Pancreas (tissue), 10 donors: ENCODE results near the gene SLC45A1. TPM values are rescaled to one million over a fixed set of nuclear protein-coding genes. Genes with fewer than 3 reads are reported as not detected.
A peak's percentile ranks its signal among the peaks of the same experiment; 100 is the strongest.

Source experiments
- ATAC-seq, 4 donors: fragments of 200-7000 bp; cut with Tn5 transposase; one replicate each; pipeline versions ENCODE4 v1.8.0 to v1.9.1; 2020; ENCODE audit warnings: mild to moderate bottlenecking in 4 of 4, moderate library complexity in 4 of 4
- DNase-seq, 6 donors: peaks; one replicate each; pipeline ENCODE4 v3.0.0-alpha.2; 2020
- FAIRE-seq: peaks from 2 replicates; lab custom pipeline; 2012; peaks lifted over from hg19 to GRCh38; lab: Jason Lieb, UNC
- H3K27ac ChIP-seq, 4 donors: fragments of 200-600 bp; sonication (generic); 1 replicate in 3 of 4; 2 replicates in 1 of 4; pipeline versions ENCODE4 v1.5.0 to v1.8.0; 2020
- H3K27me3 ChIP-seq, 4 donors: fragments of 200-600 bp; one replicate each; pipeline ENCODE4 v1.8.0; 2021
- H3K36me3 ChIP-seq, 3 donors: fragments of 200-600 bp; sonication (generic) in 1 of 3; one replicate each; pipeline versions ENCODE4 v1.5.0 to v1.8.0; 2020 to 2021
- H3K4me1 ChIP-seq, 3 donors: fragments of 200-600 bp; one replicate each; pipeline ENCODE4 v1.8.0; 2021
- H3K4me3 ChIP-seq, 4 donors: fragments of 200-600 bp; sonication (generic) in 2 of 4; one replicate each; pipeline versions ENCODE4 v1.5.0 to v1.8.0; 2020 to 2021
- H3K9me3 ChIP-seq, 4 donors: fragments of 200-600 bp; one replicate each; pipeline ENCODE4 v1.8.0; 2021
- WGBS, 2 donors: extraction: QIAGEN DNeasy Blood & Tissue Kit; methylation state at CpG; one replicate each; pipeline ENCODE4 v1.1.7; 2013; 5-methylcytosine and 5-hydroxymethylcytosine counted together
- intact Hi-C, 3 donors: fragments of 100-400 bp; cut with DNase I; formaldehyde crosslinking; loops; one replicate each; pipeline versions ENCODE4 v1.11.1 to v1.14.2; 2022
- polyA plus RNA-seq, 2 donors: library from polyadenylated mRNA; stranded (reverse); fragments of 200-250 nt; gene quantifications; one replicate each; pipeline ENCODE4 v1.2.3, GENCODE V29; 2013
- total RNA-seq, 6 donors: library from RNA; stranded (reverse); fragmentation: NEBNext Ultra II Directional in 4 of 6; extraction: Animal tissue kit (Norgen Biotek cat#: 25700) in 4 of 6; gene quantifications; one replicate each; pipeline versions ENCODE4 v1.2.1 to v1.2.4, GENCODE V29; 2021 to 2023
- TF ChIP-seq, protein P1 (sequence below), 4 donors: fragments of 200-600 bp; sonication (generic) in 3 of 4; IDR thresholded peaks; one replicate each; pipeline versions ENCODE4 v1.5.0 to v1.8.0; 2021; ENCODE audit warnings: antibody characterized with exemption in 4 of 4
- donor health status: healthy with polysubstance abuse.
- donor health status: DM: no; HTN: no; CAD: no; lungs with moderate emphysema.
- donor health status: DM: no; HTN: no; CAD: no.
- donor health status: control.
- donor health status: control.
- donor health status: Bipolar disorder and iron deficiency.
- donor health status: DM: yes; HTN: yes; CAD: no.
- donor health status: DM: no; HTN: no; CAD: no.
- donor health status: DM: no; HTN: no; CAD: no.
- donor health status: DM: yes; HTN: yes; CAD: no.

Gene SLC45A1
- total and polyA plus RNA-seq, 8 donors = 0.16 to 1.8 (median 0.53) TPM

DNA sequence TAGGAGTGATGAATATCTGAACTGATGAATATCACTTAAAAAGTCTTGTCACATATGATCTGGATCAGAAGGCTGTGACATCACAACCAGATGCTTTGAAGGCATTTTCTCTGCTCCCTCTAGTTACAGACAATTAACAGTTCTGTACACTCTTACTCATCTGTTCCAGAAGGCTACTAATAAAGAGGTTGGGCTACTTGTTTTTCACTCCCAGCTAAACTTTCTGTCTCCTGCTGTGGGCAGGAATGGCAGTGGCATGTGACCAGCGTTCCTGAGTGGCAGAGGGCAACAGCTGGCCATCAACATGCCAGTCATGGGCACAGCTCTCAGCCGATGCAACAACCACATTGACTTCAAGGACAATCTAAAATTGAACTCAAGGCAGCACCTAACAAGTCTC lies 66.7 kb downstream of the SLC45A1 start:
- TF ChIP-seq, protein P1, sequence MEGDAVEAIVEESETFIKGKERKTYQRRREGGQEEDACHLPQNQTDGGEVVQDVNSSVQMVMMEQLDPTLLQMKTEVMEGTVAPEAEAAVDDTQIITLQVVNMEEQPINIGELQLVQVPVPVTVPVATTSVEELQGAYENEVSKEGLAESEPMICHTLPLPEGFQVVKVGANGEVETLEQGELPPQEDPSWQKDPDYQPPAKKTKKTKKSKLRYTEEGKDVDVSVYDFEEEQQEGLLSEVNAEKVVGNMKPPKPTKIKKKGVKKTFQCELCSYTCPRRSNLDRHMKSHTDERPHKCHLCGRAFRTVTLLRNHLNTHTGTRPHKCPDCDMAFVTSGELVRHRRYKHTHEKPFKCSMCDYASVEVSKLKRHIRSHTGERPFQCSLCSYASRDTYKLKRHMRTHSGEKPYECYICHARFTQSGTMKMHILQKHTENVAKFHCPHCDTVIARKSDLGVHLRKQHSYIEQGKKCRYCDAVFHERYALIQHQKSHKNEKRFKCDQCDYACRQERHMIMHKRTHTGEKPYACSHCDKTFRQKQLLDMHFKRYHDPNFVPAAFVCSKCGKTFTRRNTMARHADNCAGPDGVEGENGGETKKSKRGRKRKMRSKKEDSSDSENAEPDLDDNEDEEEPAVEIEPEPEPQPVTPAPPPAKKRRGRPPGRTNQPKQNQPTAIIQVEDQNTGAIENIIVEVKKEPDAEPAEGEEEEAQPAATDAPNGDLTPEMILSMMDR (IDR thresholded peaks at IDR 0.05) = no peak
- ATAC-seq = peak; percentile 17 to 56 (median 41)
- no peak for DNase-seq
- Histone ChIP-seq H3K4me3 (no peak overlapping the region), H3K27me3 (no peaks in the 10 kb centered on the region), H3K36me3 (no peaks in the 10 kb centered on the region), H3K4me1 (peaks cover 10 to 31% (median 14%) of the 10 kb centered on the region in 3 donors), H3K9me3 (no peaks in the 10 kb centered on the region), H3K27ac (no peak overlapping the region)
- FAIRE-seq = no peak
- 12 to 22% methylated on average over 2 of the region's 2 CpGs for WGBS, 2 donors
- intact Hi-C loops = no loop called here

DNA sequence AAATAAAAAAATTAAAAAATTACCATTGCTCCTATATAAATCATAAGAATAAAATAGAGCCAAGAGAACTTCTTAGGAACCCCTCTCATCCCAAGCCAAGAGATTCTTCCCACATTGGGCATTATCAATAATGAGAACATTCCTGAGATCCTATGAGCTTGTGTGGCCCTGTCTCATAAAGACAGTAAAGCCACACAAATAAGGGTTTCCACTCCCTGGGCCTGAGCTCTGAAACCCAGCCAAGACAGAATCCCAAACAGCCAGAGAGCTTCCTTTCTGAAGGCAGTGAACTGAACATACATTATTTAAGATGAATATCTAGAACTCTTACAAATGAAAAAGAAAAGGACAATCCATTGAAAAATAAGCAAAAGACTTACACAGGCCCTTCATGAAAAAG lies 68.3 kb downstream of the SLC45A1 start:
- H3K9me3 ChIP-seq = no peaks in the 10 kb centered on the region
- TF ChIP-seq, protein P1 (IDR thresholded peaks at IDR 0.05) = no peak
- no peak for FAIRE-seq
- ATAC-seq = no peak
- no peak overlapping the region for H3K27ac ChIP-seq
- H3K4me3 ChIP-seq = no peak overlapping the region
- intact Hi-C loops = no loop called here
- H3K4me1 ChIP-seq = peaks cover 10 to 38% (median 12%) of the 10 kb centered on the region in 3 donors
- no peaks in the 10 kb centered on the region for H3K27me3 ChIP-seq
- H3K36me3 ChIP-seq = no peaks in the 10 kb centered on the region
- no peak for DNase-seq

DNA sequence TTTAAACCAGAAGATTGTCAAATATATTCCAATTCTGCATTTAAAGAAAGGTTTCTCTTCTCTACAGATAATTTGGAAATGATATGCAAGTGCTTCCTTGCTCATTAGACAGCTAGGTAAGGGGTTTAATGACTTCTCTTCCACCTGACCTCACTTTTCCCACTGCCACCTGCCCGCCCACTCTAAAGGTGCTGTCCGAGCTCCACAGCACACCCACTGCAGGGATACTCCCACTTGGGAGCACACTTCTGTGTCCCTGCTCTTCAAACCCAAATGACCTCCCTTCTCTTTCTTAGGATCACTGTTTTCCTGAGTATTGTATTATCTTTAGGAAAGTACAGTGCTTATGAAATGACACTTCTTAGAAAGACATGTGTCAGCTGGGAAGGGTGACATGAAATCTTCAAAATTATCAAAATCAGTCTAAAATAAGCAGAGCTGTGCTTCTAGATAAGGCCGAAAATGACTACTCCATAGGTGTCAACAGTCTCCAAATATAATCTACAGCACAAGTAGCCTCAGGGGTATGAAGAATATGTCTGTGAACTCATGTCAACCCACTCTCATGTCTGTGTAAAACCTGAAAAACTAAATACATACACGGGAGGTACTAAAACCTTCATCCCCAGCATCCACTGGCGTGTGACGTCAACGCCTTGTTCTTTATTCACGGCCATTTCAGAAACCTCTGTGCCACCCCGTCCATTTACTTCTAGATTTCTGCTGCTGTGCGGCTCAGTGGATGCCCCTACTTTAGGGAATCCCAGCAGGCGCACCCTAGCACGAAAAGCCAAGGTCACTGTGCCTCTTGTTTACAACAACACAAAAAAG lies 71.0 kb downstream of the SLC45A1 start:
- H3K9me3 ChIP-seq = no peaks in the 10 kb centered on the region
- no peaks in the 10 kb centered on the region for H3K36me3 ChIP-seq
- no peak for ATAC-seq
- peaks cover 10 to 18% (median 12%) of the 10 kb centered on the region in 3 donors for H3K4me1 ChIP-seq
- 93 to 95% methylated on average over 12 of the region's 12 CpGs for WGBS, 2 donors
- TF ChIP-seq, protein P1 (IDR thresholded peaks at IDR 0.05) = no peak
- no peaks in the 10 kb centered on the region for H3K27me3 ChIP-seq
- intact Hi-C loops = no loop called here
- DNase-seq = no peak
- no peak for FAIRE-seq
- no peak overlapping the region for H3K27ac ChIP-seq
- H3K4me3 ChIP-seq = no peak overlapping the region

DNA sequence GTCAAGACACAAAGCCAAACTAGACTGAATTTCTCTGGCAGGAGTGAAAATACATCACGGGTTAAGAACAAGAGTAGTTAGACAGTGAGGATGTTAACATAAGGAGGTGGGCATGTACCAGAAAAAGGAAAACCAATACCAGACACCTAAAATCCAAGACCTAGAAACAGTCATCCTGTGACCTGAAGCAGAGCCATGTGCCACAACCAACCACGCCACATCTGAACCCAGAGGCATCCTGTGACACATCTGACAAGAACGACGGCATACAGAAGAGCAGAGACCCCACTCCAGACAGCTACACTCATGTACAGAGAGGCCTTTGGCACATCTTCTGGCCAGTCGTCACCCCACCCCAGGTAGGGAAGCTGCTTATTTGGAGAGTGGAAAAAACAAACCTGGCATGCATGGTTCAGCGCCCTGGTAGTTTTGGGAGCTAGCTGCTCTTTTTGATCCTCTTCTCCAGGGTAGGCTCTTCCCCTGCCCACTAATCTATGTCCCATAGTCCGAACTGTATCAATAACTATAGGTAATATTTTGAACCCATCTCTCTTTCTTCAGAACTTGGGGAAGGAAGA lies 72.1 kb downstream of the SLC45A1 start:
- H3K27ac ChIP-seq = no peak overlapping the region
- H3K36me3 ChIP-seq = no peaks in the 10 kb centered on the region
- H3K27me3 ChIP-seq = no peaks in the 10 kb centered on the region
- DNase-seq (no peak), ATAC-seq (no peak), FAIRE-seq (no peak)
- 93 to 94% methylated on average over 7 of the region's 7 CpGs for WGBS, 2 donors
- intact Hi-C loops = no loop called here
- H3K4me3 ChIP-seq = no peak overlapping the region
- peaks cover 4 to 24% (median 8%) of the 10 kb centered on the region in 3 donors for H3K4me1 ChIP-seq
- no peaks in the 10 kb centered on the region for H3K9me3 ChIP-seq
- TF ChIP-seq, protein P1 (IDR thresholded peaks at IDR 0.05) = no peak

DNA sequence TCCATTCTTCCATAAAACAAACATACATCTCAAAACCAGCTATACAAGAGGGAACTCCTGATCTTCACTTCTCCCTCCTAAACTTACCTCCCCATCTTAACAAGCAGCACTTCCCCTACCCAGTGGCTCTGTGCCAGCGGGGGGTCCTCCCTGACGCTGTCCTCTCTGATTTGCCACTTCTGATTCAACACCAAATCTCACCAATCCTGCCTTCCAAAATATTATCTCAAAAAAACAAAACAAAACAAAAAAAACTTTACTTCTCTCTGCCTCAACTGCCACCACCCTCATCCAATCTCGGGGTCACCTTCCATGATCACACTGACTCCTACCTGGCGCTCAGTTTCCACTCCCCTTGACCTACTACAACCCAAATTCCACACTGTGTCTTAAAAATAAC lies 72.8 kb downstream of the SLC45A1 start:
- H3K9me3 ChIP-seq = no peaks in the 10 kb centered on the region
- WGBS, 2 donors = 77 to 80% methylated on average over 4 of the region's 4 CpGs
- peaks cover 0 to 30% (median 8%) of the 10 kb centered on the region in 3 donors for H3K4me1 ChIP-seq
- FAIRE-seq (no peak), ATAC-seq (no peak), DNase-seq (no peak)
- TF ChIP-seq, protein P1 (IDR thresholded peaks at IDR 0.05) = no peak
- H3K27me3 ChIP-seq = no peaks in the 10 kb centered on the region
- H3K27ac ChIP-seq = no peak overlapping the region
- intact Hi-C loops = no loop called here
- no peaks in the 10 kb centered on the region for H3K36me3 ChIP-seq
- H3K4me3 ChIP-seq = no peak overlapping the region
